ENCODE measurements around the gene CUTC.

The CUTC gene

DNA sequence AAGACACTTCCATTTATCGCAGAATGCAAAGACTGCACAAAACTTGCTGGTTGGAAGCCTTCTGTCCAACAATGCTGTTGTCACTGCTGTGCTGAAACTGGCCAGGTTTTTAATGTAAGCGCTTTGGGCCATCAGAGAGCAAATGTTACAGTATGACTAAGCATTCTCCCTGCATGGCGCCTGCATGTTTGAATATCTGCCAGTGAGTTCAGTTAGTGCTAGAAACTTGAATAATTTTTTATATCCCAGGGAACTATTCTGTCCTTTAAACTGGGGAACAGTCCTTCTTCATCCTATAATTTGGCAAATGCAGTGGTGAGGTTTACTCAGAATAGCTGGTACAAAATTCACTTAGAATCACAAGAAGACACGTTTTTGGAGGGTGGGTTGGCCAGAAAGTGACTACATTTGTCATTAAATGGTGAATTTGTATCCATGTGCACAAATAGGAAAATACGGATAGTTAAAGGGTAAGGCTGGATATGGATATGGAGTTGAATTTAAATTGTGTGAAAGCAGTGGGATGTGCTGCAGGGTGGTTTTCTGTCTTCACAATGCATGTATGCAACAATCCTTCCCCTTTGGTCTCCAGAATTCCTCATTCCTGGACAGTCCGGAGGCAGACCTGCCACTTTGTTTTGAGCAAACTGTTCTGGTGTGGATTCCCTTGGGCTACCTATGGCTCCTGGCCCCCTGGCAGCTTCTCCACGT, 52.1 kb downstream of the CUTC start:
- DNase-seq (ENCODE audit: low spot score): no peak

GRCh38 chr10:99784727-99785441, 52.9 kb downstream of the CUTC start:
- DNase-seq (ENCODE audit: low spot score): no peak

DNA sequence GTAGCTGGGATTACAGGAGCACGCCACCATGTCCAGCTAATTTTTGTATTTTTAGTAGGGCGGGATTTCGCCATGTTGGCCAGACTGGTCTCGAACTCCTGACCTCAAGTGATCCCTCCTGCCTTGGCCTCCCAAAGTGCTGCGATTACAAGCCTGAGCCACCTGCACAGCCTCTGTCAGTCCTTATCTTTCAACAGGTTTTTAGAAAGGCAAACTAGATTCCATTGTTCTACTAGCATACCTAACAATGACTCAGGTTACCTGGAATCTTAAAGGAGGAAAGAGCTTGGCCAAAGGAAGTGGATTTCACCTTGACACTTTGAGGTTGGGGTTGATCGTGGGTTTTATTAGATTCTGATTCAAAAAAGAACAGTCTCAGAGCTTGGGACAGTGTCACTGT, 53.6 kb downstream of the CUTC start:
- DNase-seq (ENCODE audit: low spot score): no peak

DNA sequence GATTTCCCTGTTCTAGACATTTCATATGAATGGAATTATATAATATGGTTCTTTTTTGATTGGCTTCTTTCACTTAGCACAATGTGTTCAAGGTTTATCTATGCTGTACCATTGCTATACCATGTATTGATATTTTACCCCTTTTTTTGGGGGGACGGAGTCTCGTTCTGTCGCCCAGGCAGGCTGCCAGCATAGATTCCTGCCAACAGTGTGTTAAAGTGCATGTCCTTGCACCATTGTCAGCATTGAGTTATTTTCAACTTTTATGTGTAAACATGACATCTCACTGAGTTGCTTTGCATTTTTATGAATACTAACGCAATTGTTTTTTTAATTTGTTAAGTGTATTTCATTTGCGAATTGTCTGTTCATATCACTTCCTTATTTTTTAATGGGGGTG, 55.3 kb downstream of the CUTC start:
- no peak for DNase-seq (ENCODE audit: low spot score)

DNA sequence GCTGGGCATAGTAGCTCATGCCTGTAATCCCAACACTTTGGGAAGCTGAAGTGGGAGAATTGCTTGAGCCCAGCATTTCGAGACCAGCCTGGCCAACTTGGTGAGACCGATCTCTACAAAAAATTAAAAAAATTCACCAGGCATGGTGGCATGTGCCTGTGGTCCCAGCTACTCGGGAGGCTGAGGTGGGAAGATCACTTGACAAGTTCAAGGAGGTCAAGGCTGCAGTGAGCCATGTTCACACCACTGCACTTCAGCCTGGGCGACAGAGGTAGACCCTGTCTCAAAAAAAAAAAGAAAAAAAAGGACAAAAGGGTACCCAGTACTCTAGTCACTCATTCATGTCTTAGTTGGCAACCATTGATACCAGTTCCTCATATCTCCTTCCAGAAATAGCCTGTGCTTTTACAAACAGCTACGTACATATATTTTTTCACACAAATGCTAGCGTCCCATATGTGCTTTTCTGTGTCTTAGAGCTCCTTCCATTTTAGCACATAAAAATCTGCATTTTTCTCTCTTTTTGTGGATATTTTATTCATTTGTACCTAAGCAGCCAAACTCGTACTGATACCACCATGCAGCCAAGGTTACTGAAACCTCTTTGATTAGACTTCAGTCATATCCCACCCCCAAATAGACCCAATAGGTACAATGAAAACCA, 55.9 kb downstream of the CUTC start:
- DNase-seq (ENCODE audit: low spot score): no peak

DNA sequence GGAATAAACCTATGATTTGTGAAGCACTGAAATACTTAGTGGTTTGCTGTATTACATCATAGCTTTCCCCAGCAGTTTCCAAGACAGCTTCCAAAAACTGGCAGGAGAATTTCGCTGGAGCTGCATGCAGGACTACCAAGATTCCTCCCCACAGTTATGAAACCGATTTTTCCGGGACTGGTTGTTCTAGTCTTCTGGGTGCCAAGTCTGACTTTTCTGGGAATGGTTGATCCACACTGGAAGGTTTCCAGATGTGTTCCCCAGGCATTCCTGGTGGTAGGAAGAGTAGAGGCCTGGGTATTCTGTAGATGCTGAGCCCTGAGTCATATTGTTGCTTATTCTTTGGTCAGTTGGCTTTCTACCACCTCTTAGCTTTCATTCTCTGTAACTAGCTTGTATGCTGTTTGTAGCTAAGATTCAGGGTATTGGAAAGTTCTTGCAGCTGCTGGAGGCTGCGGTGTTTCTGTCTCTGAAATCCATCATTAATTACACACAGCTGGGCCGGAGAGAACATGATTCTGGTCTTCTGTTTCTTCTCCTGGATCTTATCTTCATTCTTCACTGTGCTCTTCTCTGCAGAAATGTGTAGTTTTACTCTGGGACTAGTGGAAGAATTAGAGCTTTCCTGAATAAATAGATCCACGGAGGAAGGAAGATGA, 56.7 kb downstream of the CUTC start:
- DNase-seq (ENCODE audit: low spot score): no peak

GRCh38 chr10:99791831-99792230, 59.8 kb downstream of the CUTC start:
- no peak for DNase-seq (ENCODE audit: low spot score)

DNA sequence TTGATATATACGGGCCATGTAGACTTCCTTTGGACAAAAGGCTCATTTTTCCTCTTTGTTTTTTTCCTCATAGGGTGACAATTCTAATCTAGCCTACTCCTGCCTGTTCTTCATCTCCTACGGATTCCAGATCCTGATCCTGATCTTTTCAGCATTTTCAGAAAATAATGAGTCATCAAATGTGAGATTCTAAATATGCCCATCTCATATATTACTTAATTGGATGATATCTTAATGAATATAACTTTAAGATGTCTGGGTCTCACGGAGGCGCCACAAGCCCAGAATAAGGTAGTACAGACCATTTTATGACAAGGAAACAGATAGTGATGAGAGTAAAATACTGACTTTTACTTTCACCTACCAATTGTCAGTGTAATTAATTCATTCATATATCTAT, 61.8 kb downstream of the CUTC start:
- no peak for DNase-seq (ENCODE audit: low spot score)

GRCh38 chr10:99796928-99797327, 64.9 kb downstream of the CUTC start:
- no peak for DNase-seq (ENCODE audit: low spot score)

- no peak for DNase-seq (ENCODE audit: low spot score)
Measured at GRCh38 chr10:99798031-99798430, 66.0 kb downstream of the CUTC start.

- DNase-seq (ENCODE audit: low spot score): no peak
Measured at GRCh38 chr10:99798920-99799319, 66.9 kb downstream of the CUTC start.

GRCh38 chr10:99799613-99800012, 67.6 kb downstream of the CUTC start:
- no peak for DNase-seq (ENCODE audit: low spot score)

GRCh38 chr10:99804471-99804870, 72.4 kb downstream of the CUTC start:
- DNase-seq (ENCODE audit: low spot score): no peak

GRCh38 chr10:99805190-99805589, 73.2 kb downstream of the CUTC start:
- no peak for DNase-seq (ENCODE audit: low spot score)
